Measurements from ENCODE around the gene GABRB3.

Gene GABRB3

GRCh38 chr15:26525096-26525495 is 247.8 kb downstream of the GABRB3 start:
- DNase-seq, result no peak

DNA sequence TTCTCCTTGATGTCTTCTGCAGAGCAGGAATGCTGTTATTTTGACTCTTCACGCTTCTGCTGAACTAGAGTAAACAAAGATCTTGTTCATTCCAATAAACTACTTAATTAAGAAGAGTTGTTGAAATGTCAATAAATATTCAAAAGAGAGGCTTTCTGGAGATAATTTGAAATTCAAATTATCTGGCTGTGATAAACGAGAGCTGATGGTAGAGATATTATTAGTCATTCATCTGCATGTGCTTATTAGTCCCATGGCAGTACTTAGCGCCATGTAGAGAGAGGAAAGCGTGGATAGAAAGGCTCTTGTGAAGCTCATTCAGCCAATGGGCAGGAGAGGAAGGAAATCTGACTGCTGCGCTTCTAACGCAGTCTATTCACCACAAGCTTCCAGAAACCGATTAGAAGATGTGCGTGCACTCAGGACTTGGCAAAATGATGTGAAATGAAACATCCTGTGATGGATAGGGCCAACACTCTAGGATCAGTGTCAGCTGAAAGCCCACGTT is 251.1 kb downstream of the GABRB3 start:
- DNase-seq, result no peak

DNA sequence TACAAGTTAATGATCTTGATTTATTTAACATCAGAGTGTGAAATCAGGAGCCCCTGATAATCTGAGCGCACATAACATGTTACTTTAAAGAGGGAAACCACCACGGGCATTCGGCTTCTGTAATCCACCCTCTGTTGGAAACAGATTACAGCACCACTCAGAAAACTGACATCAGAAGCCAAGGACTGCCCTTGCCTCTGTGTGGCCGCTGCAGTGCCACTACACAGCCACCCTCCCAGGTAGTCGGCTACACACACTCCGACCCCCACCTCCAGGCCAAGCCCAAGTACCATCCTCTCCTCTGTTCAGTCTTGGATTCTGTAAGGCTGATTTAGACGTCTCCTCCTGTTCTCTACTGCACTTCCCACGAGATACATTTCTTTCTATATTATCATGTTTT is 251.7 kb downstream of the GABRB3 start:
- DNase-seq, result no peak

DNA sequence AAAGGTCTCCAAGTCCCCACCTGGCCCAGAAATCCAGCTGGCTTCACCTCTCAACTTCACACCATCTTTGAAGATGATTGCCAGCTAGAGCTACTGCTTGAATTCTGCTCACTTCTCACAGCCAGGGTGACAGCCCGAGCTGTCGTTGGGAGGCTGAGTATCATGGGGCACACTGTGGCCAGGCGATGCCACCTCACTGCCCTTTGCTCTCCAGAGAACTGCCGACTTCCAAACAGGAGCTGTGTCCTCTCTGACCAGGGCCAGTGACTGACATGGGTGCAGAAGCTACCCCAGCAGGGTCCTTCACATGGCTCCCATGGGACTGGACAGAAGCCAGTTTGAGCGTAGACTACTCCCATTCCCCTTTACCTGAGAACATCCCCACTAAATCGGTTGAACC is 254.0 kb downstream of the GABRB3 start:
- DNase-seq, result no peak

- DNase-seq, result no peak
Observed at GRCh38 chr15:26516102-26516980, 256.5 kb downstream of the GABRB3 start.

- no peak for DNase-seq
Observed at GRCh38 chr15:26504009-26504408, 268.9 kb downstream of the GABRB3 start.
